Kidney (tissue), 11 donors: Measurements from ENCODE around the gene NPY4R. TPM values are rescaled to one million over a fixed set of nuclear protein-coding genes. Genes with fewer than 3 reads are reported as not detected.
"Not testable (repeated sequence)": the region's sequence is repeated elsewhere in the genome, so short reads cannot be mapped to it uniquely, and the experiment has no call there.

Source experiments
- DNase-seq, 5 donors: peaks; one replicate each; pipeline ENCODE4 v3.0.0-alpha.2; 2013 to 2020
- FAIRE-seq: peaks from 2 replicates; lab custom pipeline; 2012; peaks lifted over from hg19 to GRCh38; lab: Jason Lieb, UNC
- H3K27ac ChIP-seq, 2 donors: one replicate each; pipeline ENCODE4 v1.7.0; 2013; ENCODE audit warnings: low read depth in 2 of 2, low read length in 2 of 2, inconsistent platforms in 1 of 2
- H3K27me3 ChIP-seq: one replicate; pipeline ENCODE4 v1.7.1; 2013; ENCODE audit warnings: low read length, inconsistent platforms; ENCODE audit not compliant: control insufficient read depth, insufficient read depth
- H3K36me3 ChIP-seq, 3 donors: one replicate each; pipeline versions ENCODE4 v1.7.0 to v1.7.1; 2013; ENCODE audit warnings: low read length in 3 of 3, control low read depth in 1 of 3, inconsistent platforms in 1 of 3; ENCODE audit not compliant: insufficient read depth in 3 of 3, control insufficient read depth in 2 of 3
- H3K4me1 ChIP-seq, 3 donors: one replicate each; pipeline versions ENCODE4 v1.7.0 to v1.7.1; 2013; ENCODE audit warnings: low read length in 3 of 3, inconsistent platforms in 1 of 3, low read depth in 1 of 3; ENCODE audit not compliant: control insufficient read depth in 2 of 3, insufficient read depth in 2 of 3
- H3K4me3 ChIP-seq, 3 donors: one replicate each; pipeline versions ENCODE4 v1.7.0 to v1.8.1; 2013; ENCODE audit warnings: low read length in 3 of 3, control low read depth in 1 of 3, inconsistent platforms in 1 of 3
- H3K9ac ChIP-seq, 3 donors: one replicate each; pipeline versions ENCODE4 v1.7.0 to v1.7.1; 2013; ENCODE audit warnings: low read length in 3 of 3, control low read depth in 1 of 3, inconsistent platforms in 1 of 3
- H3K9me3 ChIP-seq, 3 donors: one replicate each; pipeline versions ENCODE4 v1.7.0 to v1.7.1; 2013; ENCODE audit warnings: low read length in 3 of 3, control low read depth in 1 of 3, inconsistent platforms in 1 of 3; ENCODE audit not compliant: control insufficient read depth in 2 of 3, insufficient read depth in 1 of 3
- intact Hi-C: fragments of 100-400 bp; cut with DNase I; formaldehyde crosslinking; loops from one replicate; pipeline ENCODE4 v1.11.1; 2022
- polyA plus RNA-seq: library from polyadenylated mRNA; stranded (reverse); fragments of 350-450 nt; fragmentation: Illumina TruSeq; extraction: RNeasy Lipid Tissue Mini Kit (QIAGEN cat#74804); gene quantifications from one replicate; pipeline ENCODE4 v1.2.3, GENCODE V29; 2014; ENCODE audit warnings: low read depth, low replicate concordance; ENCODE audit not compliant: insufficient read depth
- total RNA-seq: library from RNA; stranded (reverse); fragmentation: NEBNext Ultra II Directional; extraction: Animal tissue kit (Norgen Biotek cat#: 25700); gene quantifications from one replicate; pipeline ENCODE4 v1.2.1, GENCODE V29; 2021
- donor health status: control.
- donor health status: control.
- donor health status: DM: yes; HTN: yes; CAD: no.
- donor health status: Normal renal cell carcinoma (clear cell type).

The NPY4R gene
- total and polyA plus RNA-seq, 2 donors from 2014 or later = not detected

GRCh38 chr10:46512002-46512401, 46.2 kb upstream of the NPY4R start:
- H3K9me3 ChIP-seq, H3K27ac ChIP-seq, H3K4me1 ChIP-seq, intact Hi-C loops, H3K4me3 ChIP-seq, H3K9ac ChIP-seq, H3K27me3 ChIP-seq, FAIRE-seq, DNase-seq, H3K36me3 ChIP-seq: not testable (repeated sequence)

GRCh38 chr10:46499990-46500389, 34.2 kb upstream of the NPY4R start:
- H3K36me3 ChIP-seq, H3K27me3 ChIP-seq, H3K27ac ChIP-seq, H3K9me3 ChIP-seq, H3K4me3 ChIP-seq, H3K9ac ChIP-seq, FAIRE-seq, H3K4me1 ChIP-seq, DNase-seq, intact Hi-C loops: not testable (repeated sequence)

DNA sequence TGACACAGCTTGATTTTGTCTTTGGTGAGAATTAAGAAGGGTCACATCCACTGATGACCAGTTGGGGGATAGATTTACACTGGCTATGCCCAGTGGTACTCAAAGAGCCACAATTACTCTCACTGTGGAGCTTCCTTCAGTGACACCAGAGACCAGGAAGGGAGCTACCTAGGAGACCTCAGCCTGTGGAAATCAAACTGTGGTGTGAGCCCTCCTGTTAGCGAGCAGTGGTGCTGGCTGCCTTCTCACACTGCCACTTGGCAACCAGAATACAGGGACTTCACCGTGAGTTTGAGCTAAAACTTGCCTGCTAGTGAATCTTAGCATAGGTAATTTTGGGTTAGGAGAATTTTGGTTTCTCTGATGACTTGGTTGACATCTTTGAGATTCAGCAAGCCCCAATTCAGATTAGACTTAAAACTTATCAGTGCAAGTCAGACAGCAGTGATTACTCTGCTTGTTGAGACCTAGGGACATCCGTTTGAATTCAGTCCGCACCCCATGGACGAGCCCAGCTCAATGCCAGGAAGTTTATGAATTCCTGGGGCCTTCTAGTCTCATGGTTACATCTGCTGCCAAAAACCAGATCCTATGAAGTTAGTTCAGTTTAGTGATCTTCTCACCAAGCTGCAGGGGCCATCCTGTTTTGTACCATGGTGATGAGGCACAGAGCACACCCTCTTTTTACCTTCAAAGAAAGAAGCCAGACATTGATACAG, 33.4 kb upstream of the NPY4R start:
- H3K27ac ChIP-seq, FAIRE-seq, H3K4me1 ChIP-seq, H3K9me3 ChIP-seq, H3K36me3 ChIP-seq, H3K27me3 ChIP-seq, intact Hi-C loops, H3K4me3 ChIP-seq, DNase-seq, H3K9ac ChIP-seq: not testable (repeated sequence)

GRCh38 chr10:46497878-46498277, 32.1 kb upstream of the NPY4R start:
- intact Hi-C loops, H3K27me3 ChIP-seq, H3K4me3 ChIP-seq, H3K9ac ChIP-seq, H3K27ac ChIP-seq, H3K4me1 ChIP-seq, DNase-seq, FAIRE-seq, H3K36me3 ChIP-seq, H3K9me3 ChIP-seq: not testable (repeated sequence)

GRCh38 chr10:46497401-46497800, 31.6 kb upstream of the NPY4R start:
- H3K9ac ChIP-seq, H3K27ac ChIP-seq, DNase-seq, H3K4me3 ChIP-seq, H3K27me3 ChIP-seq, H3K9me3 ChIP-seq, intact Hi-C loops, H3K36me3 ChIP-seq, H3K4me1 ChIP-seq, FAIRE-seq: not testable (repeated sequence)

DNA sequence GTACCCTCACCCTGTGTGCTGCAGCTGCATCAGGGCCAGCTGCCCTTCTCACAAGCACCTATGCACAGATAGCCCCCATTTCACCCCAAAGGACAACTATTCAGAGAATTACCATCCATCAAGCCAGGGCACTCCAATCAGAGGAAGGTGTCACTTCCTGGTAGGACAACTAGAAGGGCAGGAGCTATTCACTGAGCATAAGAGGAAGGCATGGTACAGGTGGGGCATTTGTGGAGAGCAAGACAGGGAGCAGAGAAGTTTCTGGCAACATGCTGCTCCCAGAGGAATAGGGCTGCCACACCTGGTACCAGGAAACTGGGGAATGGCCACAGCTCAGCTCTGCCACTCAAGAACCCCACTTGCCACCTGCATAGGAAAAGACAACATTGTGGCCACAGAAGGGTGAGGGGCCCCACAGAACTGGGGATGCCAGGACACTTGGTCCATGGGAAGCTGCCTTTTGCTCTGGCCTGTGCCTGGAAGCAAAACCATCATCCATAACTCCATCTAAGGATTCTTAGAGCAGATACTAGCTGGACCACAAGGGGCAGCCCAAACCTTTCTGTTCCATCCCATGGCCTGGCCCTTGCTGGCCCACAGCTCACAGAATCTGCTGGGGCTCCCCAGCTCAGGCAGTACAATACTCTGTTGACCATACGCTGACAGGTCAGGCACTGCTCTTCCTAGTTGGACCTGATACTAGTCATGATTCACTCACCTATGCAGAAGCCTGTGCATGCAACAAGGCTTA, 25.8 kb upstream of the NPY4R start:
- H3K27ac ChIP-seq, H3K9me3 ChIP-seq, H3K9ac ChIP-seq, FAIRE-seq, H3K4me1 ChIP-seq, H3K4me3 ChIP-seq, H3K36me3 ChIP-seq, DNase-seq, H3K27me3 ChIP-seq, intact Hi-C loops: not testable (repeated sequence)

- intact Hi-C loops, H3K36me3 ChIP-seq, H3K9me3 ChIP-seq, H3K27me3 ChIP-seq, H3K27ac ChIP-seq, FAIRE-seq, H3K9ac ChIP-seq, H3K4me1 ChIP-seq, H3K4me3 ChIP-seq: not testable (repeated sequence)
- peak in 1 of 5 donors; percentile 14 for DNase-seq
These were observed 24.5 kb upstream of the NPY4R start for GRCh38 chr10:46490285-46490684.

- H3K4me3 ChIP-seq, DNase-seq, intact Hi-C loops, H3K9me3 ChIP-seq, FAIRE-seq, H3K9ac ChIP-seq, H3K27ac ChIP-seq, H3K36me3 ChIP-seq, H3K27me3 ChIP-seq, H3K4me1 ChIP-seq: not testable (repeated sequence)
These were observed 20.7 kb upstream of the NPY4R start for GRCh38 chr10:46486459-46486858.
